ENCODE measurements around the gene MCRS1. TPM values are rescaled to one million over a fixed set of nuclear protein-coding genes. Genes with fewer than 3 reads are reported as not detected.

MCRS1 gene
- total RNA-seq, 1 donor from 2014 or later: 103 TPM

GRCh38 chr12:49553512-49554088, 14.3 kb downstream of the MCRS1 start:
- Mint-ChIP-seq H3K4me1 (ENCODE audit: low read depth, unreplicated experiment) (peaks cover 13% of the 10 kb centered on the region), H3K36me3 (ENCODE audit: unreplicated experiment) (no peaks in the 10 kb centered on the region), H3K27ac (ENCODE audit: unreplicated experiment) (no peak overlapping the region), H3K4me3 (ENCODE audit: unreplicated experiment) (no peak overlapping the region), H3K27me3 (ENCODE audit: unreplicated experiment) (peaks cover 4% of the 10 kb centered on the region), H3K9me3 (ENCODE audit: unreplicated experiment) (peaks cover 15% of the 10 kb centered on the region)
- no peak for DNase-seq
- TF ChIP-seq CTCF (IDR thresholded peaks at IDR 0.05; ENCODE audit: partially characterized antibody, unreplicated experiment): peak; percentile 50

- no peak overlapping the region for H3K4me3 Mint-ChIP-seq (ENCODE audit: unreplicated experiment)
- TF ChIP-seq CTCF (IDR thresholded peaks at IDR 0.05; ENCODE audit: partially characterized antibody, unreplicated experiment): no peak
- H3K27me3 Mint-ChIP-seq (ENCODE audit: unreplicated experiment): peaks cover 11% of the 10 kb centered on the region
- DNase-seq: no peak
- H3K36me3 Mint-ChIP-seq (ENCODE audit: unreplicated experiment): no peaks in the 10 kb centered on the region
- peaks cover 13% of the 10 kb centered on the region for H3K4me1 Mint-ChIP-seq (ENCODE audit: low read depth, unreplicated experiment)
- H3K9me3 Mint-ChIP-seq (ENCODE audit: unreplicated experiment): peaks cover 17% of the 10 kb centered on the region
- H3K27ac Mint-ChIP-seq (ENCODE audit: unreplicated experiment): no peak overlapping the region
These were observed 15.0 kb downstream of the MCRS1 start for GRCh38 chr12:49552899-49553298.

GRCh38 chr12:49552425-49552824, 15.5 kb downstream of the MCRS1 start:
- peaks cover 13% of the 10 kb centered on the region for H3K4me1 Mint-ChIP-seq (ENCODE audit: low read depth, unreplicated experiment)
- DNase-seq: no peak
- no peak overlapping the region for H3K4me3 Mint-ChIP-seq (ENCODE audit: unreplicated experiment)
- no peak overlapping the region for H3K27ac Mint-ChIP-seq (ENCODE audit: unreplicated experiment)
- peaks cover 17% of the 10 kb centered on the region for H3K9me3 Mint-ChIP-seq (ENCODE audit: unreplicated experiment)
- H3K36me3 Mint-ChIP-seq (ENCODE audit: unreplicated experiment): no peaks in the 10 kb centered on the region
- no peak for TF ChIP-seq CTCF (IDR thresholded peaks at IDR 0.05; ENCODE audit: partially characterized antibody, unreplicated experiment)
- H3K27me3 Mint-ChIP-seq (ENCODE audit: unreplicated experiment): peaks cover 11% of the 10 kb centered on the region

- H3K9me3 Mint-ChIP-seq (ENCODE audit: unreplicated experiment): peaks cover 17% of the 10 kb centered on the region
- H3K36me3 Mint-ChIP-seq (ENCODE audit: unreplicated experiment): no peaks in the 10 kb centered on the region
- H3K27me3 Mint-ChIP-seq (ENCODE audit: unreplicated experiment): peaks cover 15% of the 10 kb centered on the region
- no peak overlapping the region for H3K4me3 Mint-ChIP-seq (ENCODE audit: unreplicated experiment)
- TF ChIP-seq CTCF (IDR thresholded peaks at IDR 0.05; ENCODE audit: partially characterized antibody, unreplicated experiment): no peak
- H3K27ac Mint-ChIP-seq (ENCODE audit: unreplicated experiment): no peak overlapping the region
- peaks cover 13% of the 10 kb centered on the region for H3K4me1 Mint-ChIP-seq (ENCODE audit: low read depth, unreplicated experiment)
- no peak for DNase-seq
These were observed 15.9 kb downstream of the MCRS1 start for GRCh38 chr12:49552014-49552413.

- no peak overlapping the region for H3K4me3 Mint-ChIP-seq (ENCODE audit: unreplicated experiment)
- H3K27me3 Mint-ChIP-seq (ENCODE audit: unreplicated experiment): peaks cover 17% of the 10 kb centered on the region
- peaks cover 13% of the 10 kb centered on the region for H3K4me1 Mint-ChIP-seq (ENCODE audit: low read depth, unreplicated experiment)
- no peak for TF ChIP-seq CTCF (IDR thresholded peaks at IDR 0.05; ENCODE audit: partially characterized antibody, unreplicated experiment)
- DNase-seq: no peak
- peak overlapping the region; percentile 52 for H3K27ac Mint-ChIP-seq (ENCODE audit: unreplicated experiment)
- H3K9me3 Mint-ChIP-seq (ENCODE audit: unreplicated experiment): peaks cover 16% of the 10 kb centered on the region
- no peaks in the 10 kb centered on the region for H3K36me3 Mint-ChIP-seq (ENCODE audit: unreplicated experiment)
These were observed 17.2 kb downstream of the MCRS1 start for GRCh38 chr12:49550693-49551252.

All from glutamatergic neuron (in vitro differentiated cells).